GM23338 (cell line): ENCODE measurements around the gene DVL1.

ENCODE experiments used
- CREB1 ChIP-seq: fragments of 250-450 bp; sonication (Bioruptor Pico); IDR thresholded peaks from 2 replicates; pipeline ENCODE4 v1.5.0; 2020; ENCODE audit warnings: low read depth, mild to moderate bottlenecking, moderate library complexity
- EZH2 ChIP-seq: fragments of 200-600 bp; sonication (generic); IDR thresholded peaks from one replicate; pipeline ENCODE4 v1.8.0; 2017; ENCODE audit warnings: antibody characterized with exemption, mild to moderate bottlenecking, low read depth; ENCODE audit not compliant: unreplicated experiment
- EZH2phosphoT487 ChIP-seq: fragments of 200-600 bp; sonication (generic); IDR thresholded peaks from one replicate; pipeline ENCODE4 v1.8.1; 2018; ENCODE audit warnings: antibody characterized with exemption; ENCODE audit not compliant: unreplicated experiment
- JUNB ChIP-seq: IDR thresholded peaks from one replicate; pipeline ENCODE4 v1.6.1; 2016; ENCODE audit warnings: antibody characterized with exemption; ENCODE audit not compliant: unreplicated experiment
- NANOG ChIP-seq: IDR thresholded peaks from 2 replicates; pipeline ENCODE4 v1.6.1; 2016; ENCODE audit warnings: antibody characterized with exemption, borderline replicate concordance
- POLR2AphosphoS5 ChIP-seq: IDR thresholded peaks from 2 replicates; pipeline ENCODE4 v1.6.1; 2016; ENCODE audit warnings: antibody characterized with exemption, low read depth
- ZNF114 ChIP-seq: fragments of 250-450 bp; sonication (Bioruptor Pico); IDR thresholded peaks from 2 replicates; pipeline ENCODE4 v1.5.0; 2020; ENCODE audit warnings: mild to moderate bottlenecking, moderate library complexity
- TF ChIP-seq, protein P1 (sequence below), 2 experiments: fragments of 200-600 bp in 1 of 2; sonication (generic) in 1 of 2; conservative IDR thresholded peaks; 2 replicates each; pipeline versions ENCODE4 v1.5.1 to v1.6.1; 2016 to 2017; ENCODE audit warnings: antibody characterized with exemption in 2 of 2, low read depth in 2 of 2, mild to moderate bottlenecking in 2 of 2, moderate library complexity in 1 of 2
- TF ChIP-seq, protein P2 (sequence below): IDR thresholded peaks from one replicate; pipeline ENCODE4 v1.6.1; 2018; ENCODE audit warnings: antibody characterized with exemption; ENCODE audit not compliant: unreplicated experiment
- TF ChIP-seq, protein P3 (sequence below): fragments of 250-450 bp; sonication (Bioruptor Pico); IDR thresholded peaks from 2 replicates; pipeline ENCODE4 v1.5.0; 2020; ENCODE audit warnings: mild to moderate bottlenecking, moderate library complexity
- TF ChIP-seq, protein P4 (sequence below): IDR thresholded peaks from 2 replicates; pipeline ENCODE4 v1.6.1; 2016; ENCODE audit warnings: antibody characterized with exemption

DNA sequence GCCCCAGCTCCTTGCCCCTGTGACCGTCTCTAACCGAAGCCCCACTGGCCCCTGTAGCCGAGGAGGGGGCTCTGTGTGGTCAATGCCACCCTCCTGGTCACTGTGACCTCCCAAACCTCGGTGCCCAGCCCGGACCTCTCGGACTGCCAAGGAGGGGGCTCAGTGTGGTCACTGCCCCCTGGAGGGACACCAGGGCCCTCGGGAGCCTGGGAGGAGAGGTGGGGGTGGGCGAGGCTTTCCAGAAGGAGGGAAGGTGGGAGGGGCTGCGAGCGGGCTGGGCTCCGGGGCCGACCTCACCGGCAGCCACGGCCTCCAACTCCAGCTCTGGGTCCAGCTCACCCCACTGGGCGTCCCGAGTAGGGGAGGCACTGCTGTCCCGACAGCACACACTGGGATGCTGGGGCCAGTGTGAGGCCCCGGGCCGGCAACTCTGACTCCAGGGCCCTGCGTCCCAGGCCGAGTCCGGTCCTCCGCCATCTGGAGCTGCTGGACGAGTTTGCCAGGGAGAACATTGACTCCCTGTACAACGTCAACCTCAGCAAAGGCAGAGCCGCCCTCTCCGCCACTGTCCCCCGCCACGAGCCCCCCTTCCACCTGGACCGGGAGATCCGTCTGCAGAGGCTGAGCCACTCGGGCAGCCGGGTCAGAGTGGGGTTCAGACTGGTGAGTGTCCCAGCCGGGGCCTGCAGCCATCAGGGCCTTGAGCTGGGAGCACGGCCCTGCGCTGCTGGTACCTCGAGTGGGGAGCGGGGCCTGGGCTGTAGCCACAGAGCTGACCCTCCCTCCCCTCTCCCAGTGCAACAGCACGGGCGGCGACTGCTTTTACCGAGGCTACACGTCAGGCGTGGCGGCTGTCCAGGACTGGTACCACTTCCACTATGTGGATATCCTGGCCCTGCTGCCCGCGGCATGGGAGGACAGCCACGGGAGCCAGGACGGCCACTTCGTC lies 62.6 kb downstream of the DVL1 start:
- no peak for TF ChIP-seq EZH2
- TF ChIP-seq, protein P1, sequence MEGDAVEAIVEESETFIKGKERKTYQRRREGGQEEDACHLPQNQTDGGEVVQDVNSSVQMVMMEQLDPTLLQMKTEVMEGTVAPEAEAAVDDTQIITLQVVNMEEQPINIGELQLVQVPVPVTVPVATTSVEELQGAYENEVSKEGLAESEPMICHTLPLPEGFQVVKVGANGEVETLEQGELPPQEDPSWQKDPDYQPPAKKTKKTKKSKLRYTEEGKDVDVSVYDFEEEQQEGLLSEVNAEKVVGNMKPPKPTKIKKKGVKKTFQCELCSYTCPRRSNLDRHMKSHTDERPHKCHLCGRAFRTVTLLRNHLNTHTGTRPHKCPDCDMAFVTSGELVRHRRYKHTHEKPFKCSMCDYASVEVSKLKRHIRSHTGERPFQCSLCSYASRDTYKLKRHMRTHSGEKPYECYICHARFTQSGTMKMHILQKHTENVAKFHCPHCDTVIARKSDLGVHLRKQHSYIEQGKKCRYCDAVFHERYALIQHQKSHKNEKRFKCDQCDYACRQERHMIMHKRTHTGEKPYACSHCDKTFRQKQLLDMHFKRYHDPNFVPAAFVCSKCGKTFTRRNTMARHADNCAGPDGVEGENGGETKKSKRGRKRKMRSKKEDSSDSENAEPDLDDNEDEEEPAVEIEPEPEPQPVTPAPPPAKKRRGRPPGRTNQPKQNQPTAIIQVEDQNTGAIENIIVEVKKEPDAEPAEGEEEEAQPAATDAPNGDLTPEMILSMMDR (conservative IDR thresholded peaks at IDR 0.05; ENCODE audit: low read depth in 2 of 2): no peak
- TF ChIP-seq, protein P2, sequence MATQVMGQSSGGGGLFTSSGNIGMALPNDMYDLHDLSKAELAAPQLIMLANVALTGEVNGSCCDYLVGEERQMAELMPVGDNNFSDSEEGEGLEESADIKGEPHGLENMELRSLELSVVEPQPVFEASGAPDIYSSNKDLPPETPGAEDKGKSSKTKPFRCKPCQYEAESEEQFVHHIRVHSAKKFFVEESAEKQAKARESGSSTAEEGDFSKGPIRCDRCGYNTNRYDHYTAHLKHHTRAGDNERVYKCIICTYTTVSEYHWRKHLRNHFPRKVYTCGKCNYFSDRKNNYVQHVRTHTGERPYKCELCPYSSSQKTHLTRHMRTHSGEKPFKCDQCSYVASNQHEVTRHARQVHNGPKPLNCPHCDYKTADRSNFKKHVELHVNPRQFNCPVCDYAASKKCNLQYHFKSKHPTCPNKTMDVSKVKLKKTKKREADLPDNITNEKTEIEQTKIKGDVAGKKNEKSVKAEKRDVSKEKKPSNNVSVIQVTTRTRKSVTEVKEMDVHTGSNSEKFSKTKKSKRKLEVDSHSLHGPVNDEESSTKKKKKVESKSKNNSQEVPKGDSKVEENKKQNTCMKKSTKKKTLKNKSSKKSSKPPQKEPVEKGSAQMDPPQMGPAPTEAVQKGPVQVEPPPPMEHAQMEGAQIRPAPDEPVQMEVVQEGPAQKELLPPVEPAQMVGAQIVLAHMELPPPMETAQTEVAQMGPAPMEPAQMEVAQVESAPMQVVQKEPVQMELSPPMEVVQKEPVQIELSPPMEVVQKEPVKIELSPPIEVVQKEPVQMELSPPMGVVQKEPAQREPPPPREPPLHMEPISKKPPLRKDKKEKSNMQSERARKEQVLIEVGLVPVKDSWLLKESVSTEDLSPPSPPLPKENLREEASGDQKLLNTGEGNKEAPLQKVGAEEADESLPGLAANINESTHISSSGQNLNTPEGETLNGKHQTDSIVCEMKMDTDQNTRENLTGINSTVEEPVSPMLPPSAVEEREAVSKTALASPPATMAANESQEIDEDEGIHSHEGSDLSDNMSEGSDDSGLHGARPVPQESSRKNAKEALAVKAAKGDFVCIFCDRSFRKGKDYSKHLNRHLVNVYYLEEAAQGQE: no peak
- no peak for TF ChIP-seq JUNB
- TF ChIP-seq CREB1: no peak
- no peak for TF ChIP-seq POLR2AphosphoS5
- TF ChIP-seq EZH2phosphoT487: no peak
- no peak for TF ChIP-seq ZNF114 (CRISPR knock-in tag)
- TF ChIP-seq NANOG: no peak
- TF ChIP-seq, protein P3, sequence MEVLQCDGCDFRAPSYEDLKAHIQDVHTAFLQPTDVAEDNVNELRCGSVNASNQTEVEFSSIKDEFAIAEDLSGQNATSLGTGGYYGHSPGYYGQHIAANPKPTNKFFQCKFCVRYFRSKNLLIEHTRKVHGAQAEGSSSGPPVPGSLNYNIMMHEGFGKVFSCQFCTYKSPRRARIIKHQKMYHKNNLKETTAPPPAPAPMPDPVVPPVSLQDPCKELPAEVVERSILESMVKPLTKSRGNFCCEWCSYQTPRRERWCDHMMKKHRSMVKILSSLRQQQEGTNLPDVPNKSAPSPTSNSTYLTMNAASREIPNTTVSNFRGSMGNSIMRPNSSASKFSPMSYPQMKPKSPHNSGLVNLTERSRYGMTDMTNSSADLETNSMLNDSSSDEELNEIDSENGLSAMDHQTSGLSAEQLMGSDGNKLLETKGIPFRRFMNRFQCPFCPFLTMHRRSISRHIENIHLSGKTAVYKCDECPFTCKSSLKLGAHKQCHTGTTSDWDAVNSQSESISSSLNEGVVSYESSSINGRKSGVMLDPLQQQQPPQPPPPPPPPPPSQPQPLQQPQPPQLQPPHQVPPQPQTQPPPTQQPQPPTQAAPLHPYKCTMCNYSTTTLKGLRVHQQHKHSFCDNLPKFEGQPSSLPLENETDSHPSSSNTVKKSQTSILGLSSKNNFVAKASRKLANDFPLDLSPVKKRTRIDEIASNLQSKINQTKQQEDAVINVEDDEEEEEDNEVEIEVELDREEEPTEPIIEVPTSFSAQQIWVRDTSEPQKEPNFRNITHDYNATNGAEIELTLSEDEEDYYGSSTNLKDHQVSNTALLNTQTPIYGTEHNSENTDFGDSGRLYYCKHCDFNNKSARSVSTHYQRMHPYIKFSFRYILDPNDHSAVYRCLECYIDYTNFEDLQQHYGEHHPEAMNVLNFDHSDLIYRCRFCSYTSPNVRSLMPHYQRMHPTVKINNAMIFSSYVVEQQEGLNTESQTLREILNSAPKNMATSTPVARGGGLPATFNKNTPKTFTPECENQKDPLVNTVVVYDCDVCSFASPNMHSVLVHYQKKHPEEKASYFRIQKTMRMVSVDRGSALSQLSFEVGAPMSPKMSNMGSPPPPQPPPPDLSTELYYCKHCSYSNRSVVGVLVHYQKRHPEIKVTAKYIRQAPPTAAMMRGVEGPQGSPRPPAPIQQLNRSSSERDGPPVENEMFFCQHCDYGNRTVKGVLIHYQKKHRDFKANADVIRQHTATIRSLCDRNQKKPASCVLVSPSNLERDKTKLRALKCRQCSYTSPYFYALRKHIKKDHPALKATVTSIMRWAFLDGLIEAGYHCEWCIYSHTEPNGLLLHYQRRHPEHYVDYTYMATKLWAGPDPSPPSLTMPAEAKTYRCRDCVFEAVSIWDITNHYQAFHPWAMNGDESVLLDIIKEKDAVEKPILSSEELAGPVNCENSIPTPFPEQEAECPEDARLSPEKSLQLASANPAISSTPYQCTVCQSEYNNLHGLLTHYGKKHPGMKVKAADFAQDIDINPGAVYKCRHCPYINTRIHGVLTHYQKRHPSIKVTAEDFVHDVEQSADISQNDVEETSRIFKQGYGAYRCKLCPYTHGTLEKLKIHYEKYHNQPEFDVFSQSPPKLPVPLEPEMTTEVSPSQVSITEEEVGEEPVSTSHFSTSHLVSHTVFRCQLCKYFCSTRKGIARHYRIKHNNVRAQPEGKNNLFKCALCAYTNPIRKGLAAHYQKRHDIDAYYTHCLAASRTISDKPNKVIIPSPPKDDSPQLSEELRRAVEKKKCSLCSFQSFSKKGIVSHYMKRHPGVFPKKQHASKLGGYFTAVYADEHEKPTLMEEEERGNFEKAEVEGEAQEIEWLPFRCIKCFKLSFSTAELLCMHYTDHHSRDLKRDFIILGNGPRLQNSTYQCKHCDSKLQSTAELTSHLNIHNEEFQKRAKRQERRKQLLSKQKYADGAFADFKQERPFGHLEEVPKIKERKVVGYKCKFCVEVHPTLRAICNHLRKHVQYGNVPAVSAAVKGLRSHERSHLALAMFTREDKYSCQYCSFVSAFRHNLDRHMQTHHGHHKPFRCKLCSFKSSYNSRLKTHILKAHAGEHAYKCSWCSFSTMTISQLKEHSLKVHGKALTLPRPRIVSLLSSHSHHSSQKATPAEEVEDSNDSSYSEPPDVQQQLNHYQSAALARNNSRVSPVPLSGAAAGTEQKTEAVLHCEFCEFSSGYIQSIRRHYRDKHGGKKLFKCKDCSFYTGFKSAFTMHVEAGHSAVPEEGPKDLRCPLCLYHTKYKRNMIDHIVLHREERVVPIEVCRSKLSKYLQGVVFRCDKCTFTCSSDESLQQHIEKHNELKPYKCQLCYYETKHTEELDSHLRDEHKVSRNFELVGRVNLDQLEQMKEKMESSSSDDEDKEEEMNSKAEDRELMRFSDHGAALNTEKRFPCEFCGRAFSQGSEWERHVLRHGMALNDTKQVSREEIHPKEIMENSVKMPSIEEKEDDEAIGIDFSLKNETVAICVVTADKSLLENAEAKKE (CRISPR knock-in tag): no peak
- TF ChIP-seq, protein P4, sequence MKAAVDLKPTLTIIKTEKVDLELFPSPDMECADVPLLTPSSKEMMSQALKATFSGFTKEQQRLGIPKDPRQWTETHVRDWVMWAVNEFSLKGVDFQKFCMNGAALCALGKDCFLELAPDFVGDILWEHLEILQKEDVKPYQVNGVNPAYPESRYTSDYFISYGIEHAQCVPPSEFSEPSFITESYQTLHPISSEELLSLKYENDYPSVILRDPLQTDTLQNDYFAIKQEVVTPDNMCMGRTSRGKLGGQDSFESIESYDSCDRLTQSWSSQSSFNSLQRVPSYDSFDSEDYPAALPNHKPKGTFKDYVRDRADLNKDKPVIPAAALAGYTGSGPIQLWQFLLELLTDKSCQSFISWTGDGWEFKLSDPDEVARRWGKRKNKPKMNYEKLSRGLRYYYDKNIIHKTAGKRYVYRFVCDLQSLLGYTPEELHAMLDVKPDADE: no peak
